GM12865 (cell line): ENCODE data around the gene LMOD1.

ENCODE experiments used
- DNase-seq: peaks from one replicate; pipeline ENCODE4 v3.0.0; 2010; ENCODE audit warnings: low read depth
- H3K4me3 ChIP-seq: 2 replicates; pipeline ENCODE4 v1.5.1; 2011; ENCODE audit warnings: mild to moderate bottlenecking, low read depth, low read length, control low read depth
- TF ChIP-seq, protein P1 (sequence below): IDR thresholded peaks from 2 replicates; pipeline ENCODE4 v1.5.1; 2011; ENCODE audit warnings: low read length, control low read depth, low read depth, inconsistent platforms; ENCODE audit not compliant: insufficient read depth; ENCODE audit errors: missing control alignments

The LMOD1 gene

DNA sequence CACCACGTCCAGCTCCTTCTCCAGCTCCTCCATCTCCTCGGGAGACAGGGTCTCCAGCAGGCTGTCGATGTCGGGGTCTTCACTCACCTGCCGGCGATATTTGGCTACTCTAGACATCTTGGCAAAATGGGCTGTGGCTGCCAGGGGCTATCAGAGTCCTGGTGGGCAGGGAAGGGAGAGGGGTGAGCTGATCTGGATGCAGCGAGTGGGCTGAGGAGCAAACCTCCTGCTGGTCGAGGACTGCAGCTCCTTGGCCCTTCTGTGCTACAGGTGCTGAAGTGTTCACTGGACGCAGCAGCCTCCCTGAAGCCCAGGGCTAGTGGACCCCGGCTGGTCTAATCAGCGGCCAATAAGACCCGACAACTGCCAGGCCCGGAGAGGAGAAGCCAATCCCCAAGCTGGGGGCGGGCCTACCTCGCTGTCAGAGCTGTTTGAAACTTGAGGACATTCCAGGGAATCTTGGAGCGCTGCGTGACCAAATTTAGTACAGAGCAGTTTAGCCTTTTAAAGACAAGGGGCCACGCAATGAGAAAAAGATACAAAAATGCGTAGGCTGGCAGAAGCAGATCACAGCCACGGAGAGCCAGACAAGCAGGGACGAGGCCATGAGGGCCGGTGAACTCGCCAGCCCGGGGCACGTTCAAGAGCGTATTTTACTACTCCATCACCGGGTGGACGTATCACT is at the start of gene LMOD1:
TSS of gene LMOD1 (minus strand) at position 325 of the 685 bp plus-strand sequence. CDS start at position 117, 208 bp downstream.
- no peak within 1 kb of the TSS for H3K4me3 ChIP-seq
- DNase-seq, result no peak
- TF ChIP-seq, protein P1, sequence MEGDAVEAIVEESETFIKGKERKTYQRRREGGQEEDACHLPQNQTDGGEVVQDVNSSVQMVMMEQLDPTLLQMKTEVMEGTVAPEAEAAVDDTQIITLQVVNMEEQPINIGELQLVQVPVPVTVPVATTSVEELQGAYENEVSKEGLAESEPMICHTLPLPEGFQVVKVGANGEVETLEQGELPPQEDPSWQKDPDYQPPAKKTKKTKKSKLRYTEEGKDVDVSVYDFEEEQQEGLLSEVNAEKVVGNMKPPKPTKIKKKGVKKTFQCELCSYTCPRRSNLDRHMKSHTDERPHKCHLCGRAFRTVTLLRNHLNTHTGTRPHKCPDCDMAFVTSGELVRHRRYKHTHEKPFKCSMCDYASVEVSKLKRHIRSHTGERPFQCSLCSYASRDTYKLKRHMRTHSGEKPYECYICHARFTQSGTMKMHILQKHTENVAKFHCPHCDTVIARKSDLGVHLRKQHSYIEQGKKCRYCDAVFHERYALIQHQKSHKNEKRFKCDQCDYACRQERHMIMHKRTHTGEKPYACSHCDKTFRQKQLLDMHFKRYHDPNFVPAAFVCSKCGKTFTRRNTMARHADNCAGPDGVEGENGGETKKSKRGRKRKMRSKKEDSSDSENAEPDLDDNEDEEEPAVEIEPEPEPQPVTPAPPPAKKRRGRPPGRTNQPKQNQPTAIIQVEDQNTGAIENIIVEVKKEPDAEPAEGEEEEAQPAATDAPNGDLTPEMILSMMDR, result no peak

DNA sequence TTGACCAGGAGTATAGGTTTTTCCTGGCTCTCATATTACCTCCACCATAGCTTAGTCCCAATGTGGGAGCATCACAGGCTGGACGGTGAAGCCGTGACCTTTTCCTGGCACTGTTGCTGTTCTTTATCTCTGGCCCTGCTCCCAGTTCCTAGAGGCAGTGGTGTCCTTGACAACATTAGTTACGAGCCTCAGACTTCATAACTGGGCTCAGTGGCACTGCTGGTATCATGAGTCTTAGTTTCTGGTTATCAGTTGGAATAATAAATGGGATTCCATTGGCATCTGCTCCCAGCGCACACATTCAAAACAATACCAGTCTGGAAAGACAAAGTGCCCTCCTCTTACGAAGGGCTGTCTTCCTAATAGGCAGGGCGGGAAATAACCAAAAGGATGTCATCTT is 44.1 kb upstream of the LMOD1 start:
- no peak for DNase-seq
- H3K4me3 ChIP-seq, result no peak overlapping the region
- TF ChIP-seq, protein P1, result no peak

DNA sequence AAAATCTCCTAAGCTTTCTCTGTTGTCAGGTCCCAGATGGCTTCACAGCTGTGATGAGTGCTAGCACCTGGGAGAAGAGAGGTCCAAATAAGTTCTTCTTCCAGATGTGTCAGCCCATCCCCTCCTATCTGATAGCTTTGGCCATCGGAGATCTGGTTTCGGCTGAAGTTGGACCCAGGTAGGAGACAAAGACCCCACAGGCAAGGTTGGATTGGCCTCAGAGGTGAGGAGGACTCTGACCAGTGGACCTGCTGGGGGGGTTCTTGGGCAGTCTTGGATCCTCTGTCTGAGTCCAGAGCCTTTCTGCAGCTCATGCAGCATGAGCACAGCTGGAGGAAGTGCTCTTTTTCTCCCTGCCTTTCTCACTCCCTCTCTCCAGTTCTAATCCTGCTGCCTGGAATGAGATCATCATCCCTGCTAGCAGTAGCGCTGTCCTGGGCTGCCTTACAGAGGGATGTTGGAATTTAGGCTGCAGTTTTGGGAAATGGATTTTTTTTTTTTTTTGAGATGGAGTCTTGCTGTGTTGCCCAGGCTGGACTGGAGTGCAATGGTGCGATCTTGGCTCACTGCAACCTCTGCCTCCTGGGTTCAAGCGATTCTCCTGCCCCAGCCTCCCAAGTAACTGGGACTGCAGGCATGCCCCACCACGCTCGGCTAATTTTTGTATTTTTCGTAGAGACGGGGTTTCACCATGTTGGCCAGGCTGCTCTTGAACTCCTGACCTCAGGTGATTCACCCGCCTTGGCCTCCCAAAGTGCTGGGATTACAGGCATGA is 43.2 kb upstream of the LMOD1 start:
- no peak for DNase-seq
- TF ChIP-seq, protein P1, result no peak
- H3K4me3 ChIP-seq, result no peak overlapping the region

DNA sequence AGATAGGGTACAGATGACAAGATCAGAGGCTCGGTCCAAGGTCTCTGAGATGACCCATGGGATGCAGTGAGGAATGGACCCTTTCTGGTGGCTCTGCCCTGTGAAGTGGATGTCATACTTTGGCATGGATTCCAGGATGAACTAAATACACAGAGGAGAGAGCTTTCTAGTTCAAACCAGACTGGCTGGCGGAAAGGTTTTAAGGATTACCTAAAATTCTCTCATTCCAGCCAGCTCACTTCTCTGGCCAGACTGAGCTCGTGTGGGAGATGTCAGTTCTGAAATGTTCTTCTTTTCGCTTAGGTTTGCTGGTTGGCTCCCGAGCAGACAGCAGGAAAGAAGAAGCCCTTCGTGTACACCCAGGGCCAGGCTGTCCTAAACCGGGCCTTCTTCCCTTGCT is 42.3 kb upstream of the LMOD1 start:
- no peak for DNase-seq
- H3K4me3 ChIP-seq, result no peak overlapping the region
- TF ChIP-seq, protein P1, result no peak

DNA sequence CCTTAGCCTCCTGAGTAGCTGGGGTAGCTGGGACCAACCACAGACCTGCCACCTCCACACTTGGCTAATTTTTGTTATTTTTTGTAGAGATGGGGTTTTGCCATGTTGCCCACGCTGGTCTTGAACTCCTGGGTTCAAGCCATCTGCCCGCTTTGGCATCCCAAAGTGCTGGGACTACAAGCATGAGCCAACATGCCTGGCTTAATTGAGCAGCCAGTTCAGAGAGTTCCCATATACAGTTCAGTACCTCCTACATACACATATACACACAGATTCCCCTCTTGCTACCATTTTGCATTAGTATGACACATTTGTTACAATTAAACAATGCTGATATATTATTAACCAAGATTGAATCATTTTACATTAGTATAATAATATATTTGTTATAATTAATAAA is 39.0 kb upstream of the LMOD1 start:
- TF ChIP-seq, protein P1, result no peak

DNA sequence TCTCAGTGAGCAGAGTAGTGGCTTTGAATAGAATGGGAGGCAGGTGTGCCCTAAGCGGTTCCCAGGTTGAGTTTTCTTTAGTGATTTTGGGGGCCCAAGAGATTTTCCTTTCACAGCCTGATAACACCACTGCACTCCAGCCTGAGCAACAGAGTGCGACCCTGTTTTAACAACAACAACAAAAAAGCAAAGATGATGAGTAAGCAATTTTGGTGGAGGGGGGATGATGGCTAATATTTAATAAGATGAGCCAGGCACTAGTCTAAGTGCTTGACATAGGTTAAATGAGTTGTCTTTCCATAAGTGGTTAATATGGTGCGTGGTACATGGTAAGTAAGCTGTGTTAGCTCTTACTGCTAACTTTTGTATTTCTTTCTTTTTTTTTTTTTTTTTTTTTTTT is 38.1 kb upstream of the LMOD1 start:
- H3K4me3 ChIP-seq, result no peak overlapping the region
- TF ChIP-seq, protein P1, result no peak
- no peak for DNase-seq

More for the DNA sequence above, 39.0 kb upstream of the LMOD1 start:
- no peak for DNase-seq
- no peak overlapping the region for H3K4me3 ChIP-seq
